ACHN (cell line): Measurements from ENCODE around the gene FBN3.

Source experiments
- DNase-seq: peaks from one replicate; pipeline ENCODE4 v3.0.0-alpha.2; 2015
- in situ Hi-C: cut with HindIII; loops from 2 replicates; pipeline ENCODE4 v1.10.0; 2017; ENCODE audit warnings: low sequenced_read_pairs, low pct_ligation_motif_present, low pct_unique_long_range_greater_than_20kb

Gene FBN3

GRCh38 chr19:8080832-8081231, 68.6 kb downstream of the FBN3 start:
- no peak for DNase-seq
- in situ Hi-C loops, result no loop called here

GRCh38 chr19:8079988-8080387, 69.4 kb downstream of the FBN3 start:
- in situ Hi-C loops, result no loop called here
- DNase-seq, result no peak

GRCh38 chr19:8075158-8076074, 74.0 kb downstream of the FBN3 start:
- DNase-seq, result no peak
- in situ Hi-C loops, result no loop called here

DNA sequence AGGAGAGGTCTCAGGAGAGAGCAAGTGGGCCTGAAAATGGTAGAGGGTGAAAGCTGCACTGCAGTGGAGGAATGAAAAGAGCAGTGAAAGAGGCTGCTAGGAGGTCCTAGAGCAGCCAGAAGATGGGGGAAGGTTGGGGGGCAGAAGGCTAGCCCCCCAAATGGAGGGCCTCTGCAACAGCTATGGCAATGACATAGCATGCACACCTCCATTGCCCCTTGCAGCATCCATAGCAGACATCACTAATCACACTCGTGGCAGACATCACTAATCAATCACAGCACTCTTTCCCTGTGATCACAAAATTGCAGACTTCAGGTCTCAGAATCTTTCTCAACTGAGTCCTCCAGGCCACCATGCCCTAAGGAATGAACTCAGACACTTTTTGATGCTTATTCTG, 74.9 kb downstream of the FBN3 start:
- in situ Hi-C loops, result no loop called here

GRCh38 chr19:8071912-8072311, 77.5 kb downstream of the FBN3 start:
- in situ Hi-C loops, result no loop called here

More for the DNA sequence above, 74.9 kb downstream of the FBN3 start:
- no peak for DNase-seq

DNA sequence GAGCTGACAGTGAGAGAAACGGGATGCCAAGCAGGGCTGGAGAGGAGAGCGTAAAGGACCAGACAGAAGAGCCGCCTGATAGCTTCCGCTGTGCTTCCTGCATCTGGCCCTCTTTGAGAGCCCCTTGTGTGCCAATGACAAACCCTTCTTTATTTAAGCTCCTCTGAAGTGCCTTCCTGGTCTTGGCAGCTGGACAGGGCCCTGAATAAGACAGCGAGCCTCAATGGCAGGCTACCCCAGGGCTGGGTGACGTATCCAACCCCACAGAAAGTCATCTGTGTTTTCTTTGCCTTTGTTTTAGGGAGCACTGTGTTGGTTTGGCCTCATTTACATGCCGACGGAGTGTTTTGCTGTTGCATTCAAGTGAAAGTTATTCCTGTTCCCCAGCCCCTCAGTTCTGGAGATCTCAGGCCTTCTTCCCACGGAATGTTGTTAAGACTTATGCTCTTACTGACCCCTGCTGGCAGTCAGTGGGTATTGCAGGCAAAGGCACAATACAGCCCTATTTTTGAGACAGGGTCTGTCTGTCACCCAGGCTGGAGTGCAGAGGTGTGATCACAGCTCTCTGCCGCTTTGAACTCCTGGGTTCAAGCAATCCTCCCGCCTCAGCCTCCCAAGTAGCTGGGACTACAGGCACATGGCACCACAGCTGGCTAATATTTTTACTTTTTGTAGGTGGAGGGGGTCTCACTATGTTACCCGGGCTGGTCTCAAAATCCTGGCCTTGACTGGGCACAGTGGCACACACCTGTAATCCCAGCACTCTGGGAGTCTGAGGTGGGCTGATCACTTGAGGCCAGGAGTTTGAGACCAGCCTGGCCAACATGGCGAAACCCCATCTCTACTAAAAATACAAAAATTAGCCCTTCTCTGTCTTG, 80.1 kb downstream of the FBN3 start:
- DNase-seq, result peak; percentile 9
- in situ Hi-C loops, result no loop called here

More at GRCh38 chr19:8071912-8072311, 77.5 kb downstream of the FBN3 start:
- DNase-seq, result no peak

- in situ Hi-C loops, result no loop called here
- no peak for DNase-seq
Measured at GRCh38 chr19:8065875-8066261, 83.5 kb downstream of the FBN3 start.

DNA sequence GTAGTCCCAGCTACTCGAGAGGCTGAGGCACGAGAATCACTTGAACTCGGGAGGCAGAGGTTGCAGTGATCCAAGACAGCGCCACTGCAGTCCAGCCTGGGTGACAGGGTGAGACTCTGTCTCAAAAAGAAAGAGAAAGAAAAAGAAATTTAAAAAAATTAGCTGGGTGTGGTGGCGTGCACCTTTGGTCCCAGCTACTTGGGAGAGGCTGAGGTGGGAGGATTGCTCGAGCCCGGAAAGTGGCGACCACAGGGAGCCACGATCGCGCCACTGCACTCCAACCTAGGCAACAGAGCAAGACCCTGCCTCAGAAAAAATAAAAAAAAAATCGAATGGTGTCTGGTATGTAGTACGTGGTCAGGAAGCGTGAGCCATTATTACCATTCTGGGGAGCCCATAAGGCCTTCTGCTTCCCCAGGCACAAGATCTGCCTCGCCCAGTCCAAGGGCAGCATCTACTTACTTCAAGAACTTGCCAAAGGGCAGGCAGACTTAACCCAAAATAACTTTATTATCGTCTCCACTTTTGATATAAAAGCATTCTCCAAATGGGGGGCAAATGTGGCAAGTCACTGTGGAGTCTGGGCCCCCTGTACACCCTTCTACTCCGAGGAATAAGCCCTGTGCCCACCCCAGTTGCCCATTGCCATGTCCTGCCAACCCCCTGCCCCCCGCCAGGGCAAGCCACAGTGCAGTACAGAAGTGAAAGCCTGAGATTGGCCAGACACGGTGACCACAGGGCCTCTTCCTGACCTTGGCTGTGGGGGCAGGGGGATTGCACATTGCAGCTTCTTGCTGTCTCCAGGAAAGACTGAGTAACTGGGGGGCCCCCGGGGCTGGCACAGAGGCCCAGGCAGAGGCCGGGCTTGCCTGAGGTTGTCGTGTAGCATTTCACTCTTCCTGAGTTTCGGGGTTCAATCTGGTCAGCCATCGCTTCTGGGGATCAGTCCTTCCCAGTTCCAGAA, 84.2 kb downstream of the FBN3 start:
- in situ Hi-C loops, result no loop called here
- no peak for DNase-seq

DNA sequence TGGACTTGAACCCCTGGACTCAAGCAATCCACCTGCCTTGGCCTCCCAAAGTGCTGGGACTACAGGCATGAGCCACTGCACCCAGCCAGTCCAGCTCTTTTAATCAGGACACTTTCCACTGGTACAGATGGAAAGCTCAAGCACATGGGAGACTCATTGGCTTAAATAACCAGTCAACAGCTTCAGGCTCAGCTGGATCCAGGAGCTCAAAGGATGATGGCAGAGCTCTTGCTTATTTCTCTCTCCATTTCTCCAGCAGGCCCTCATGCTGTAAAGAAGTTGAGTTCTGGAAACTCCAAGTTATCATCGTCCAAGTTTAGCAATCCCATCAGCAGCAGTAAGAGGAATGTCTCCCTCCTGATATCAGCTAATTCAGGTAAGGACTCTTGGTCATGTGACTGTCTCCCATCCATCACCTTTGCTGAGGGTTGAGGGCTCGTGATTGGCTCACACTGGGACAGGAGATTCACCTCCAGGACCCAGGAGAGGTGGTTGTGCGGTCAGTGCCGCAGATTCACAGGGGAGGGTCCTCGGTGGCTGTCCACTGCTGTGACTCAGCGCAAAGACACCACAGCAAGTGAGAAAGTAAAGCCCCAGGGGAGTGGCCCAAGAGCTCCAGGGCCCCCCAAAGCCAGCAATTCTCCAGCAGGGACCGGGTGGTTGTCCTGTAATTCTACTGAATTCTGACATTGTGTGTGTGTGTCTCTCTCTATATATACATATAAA, 91.7 kb downstream of the FBN3 start:
- no peak for DNase-seq
- in situ Hi-C loops, result no loop called here

GRCh38 chr19:8056533-8056932, 92.9 kb downstream of the FBN3 start:
- no peak for DNase-seq
- in situ Hi-C loops, result no loop called here

DNA sequence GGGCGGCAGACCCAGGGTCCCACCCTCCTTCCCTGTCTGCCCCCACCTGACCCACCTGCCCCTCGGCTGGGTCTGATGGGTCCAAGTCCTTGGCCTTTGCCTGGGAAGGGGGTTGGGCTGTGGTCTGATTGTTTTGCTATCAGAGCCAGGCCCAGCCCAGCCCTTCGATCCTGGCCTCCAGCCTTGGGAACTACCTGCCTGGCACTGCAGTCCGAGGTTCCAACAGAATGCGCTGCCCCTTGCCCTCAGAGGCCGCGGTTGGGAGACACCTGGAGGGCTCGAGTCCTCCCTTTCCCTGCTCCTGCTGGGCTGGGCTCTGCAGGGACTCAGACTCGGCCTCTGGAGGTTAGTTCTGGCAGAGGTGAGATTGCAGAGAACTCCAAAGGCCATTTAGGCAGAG, 95.2 kb downstream of the FBN3 start:
- DNase-seq, result no peak
- in situ Hi-C loops, result no loop called here

DNA sequence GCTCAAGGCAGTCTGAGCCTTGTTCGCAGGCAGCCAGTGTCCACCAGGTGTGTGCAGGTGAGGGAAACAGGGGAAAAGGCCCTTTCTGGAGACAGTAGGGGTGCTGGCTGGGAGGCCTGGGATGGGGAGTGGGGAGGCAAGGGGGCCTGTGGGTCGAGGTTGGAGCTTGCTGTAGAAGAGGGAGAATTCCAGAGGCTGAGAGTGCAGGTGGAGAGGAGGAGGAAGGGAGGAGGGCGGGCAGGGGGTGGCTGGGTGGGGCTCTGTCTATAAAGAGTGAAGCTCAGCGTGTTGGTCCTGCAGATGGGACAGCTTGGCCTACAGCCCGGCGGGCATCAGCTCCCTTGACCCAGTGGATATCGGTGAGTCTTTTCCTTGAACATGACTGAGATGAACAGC, 96.9 kb downstream of the FBN3 start, which contains the start of gene CCL25:
CCL25 (plus strand) TSS at position 297 of the 396 bp plus-strand sequence. CDS start 290 bp downstream, outside the sequence.
- in situ Hi-C loops, result no loop called here
- DNase-seq, result no peak

- in situ Hi-C loops, result no loop called here
- DNase-seq, result peak; percentile 76
Measured at GRCh38 chr19:8050274-8051096, 98.9 kb downstream of the FBN3 start.

GRCh38 chr19:8046569-8047165, 102.7 kb downstream of the FBN3 start:
- in situ Hi-C loops, result no loop called here
- DNase-seq, result no peak

GRCh38 chr19:8045872-8046568, 103.4 kb downstream of the FBN3 start:
- no peak for DNase-seq
- in situ Hi-C loops, result no loop called here

DNA sequence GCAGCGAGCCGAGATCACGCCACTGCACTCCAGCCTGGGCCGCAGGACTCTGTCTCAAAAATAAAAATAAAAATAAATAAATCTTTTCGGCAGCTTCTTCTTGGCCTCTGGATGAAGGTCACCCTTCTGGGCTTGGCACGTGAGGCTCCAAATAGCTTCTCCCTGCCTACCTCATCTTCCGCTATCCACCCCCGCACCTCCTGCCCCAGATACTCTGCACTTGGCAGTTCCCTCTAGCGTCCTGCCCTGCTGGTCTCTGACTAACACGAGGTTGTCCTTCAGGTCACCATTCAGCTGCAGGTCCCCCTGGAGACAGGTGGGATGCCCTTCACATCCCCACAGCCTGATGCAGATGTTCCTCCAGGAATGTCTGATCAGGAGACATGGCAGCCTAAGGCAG, 105.4 kb downstream of the FBN3 start:
- no peak for DNase-seq
- in situ Hi-C loops, result no loop called here
